A673 (cell line): ENCODE results near the gene KDF1. TPM values are rescaled to one million over a fixed set of nuclear protein-coding genes. Genes with fewer than 3 reads are reported as not detected.

Experiments used
- Bru-seq: library from RNA; stranded (reverse); fragments of 400-500 nt; gene quantifications from one replicate; lab custom pipeline; 2021; lab: Mats Ljungman, UMichigan
- BruChase-seq, 2 experiments: library from RNA; stranded (reverse); fragments of 400-500 nt; gene quantifications; one replicate each; lab custom pipeline; 2021; lab: Mats Ljungman, UMichigan
- BruUV-seq: library from RNA; stranded (reverse); fragments of 400-500 nt; replicated peaks from 2 replicates; lab custom pipeline; 2021; lab: Mats Ljungman, UMichigan
- CTCF ChIA-PET: fragments of 300-600 bp; sonication (Branson Sonifier 250); formaldehyde crosslinking; loops from one replicate; lab custom pipeline; 2022; ENCODE audit warnings: antibody characterized with exemption; lab: Charles Lee
- POLR2A ChIA-PET: fragments of 300-600 bp; sonication (Branson Sonifier 250); formaldehyde crosslinking; loops from one replicate; lab custom pipeline; 2022; ENCODE audit warnings: antibody characterized with exemption; ENCODE audit not compliant: low non-redundant PET; lab: Charles Lee
- DNase-seq: peaks from one replicate; pipeline ENCODE4 v3.0.0-alpha.2; 2015; ENCODE audit warnings: low spot score
- H3K27ac ChIP-seq: fragments of 200-600 bp; sonication (generic); 2 replicates; pipeline ENCODE4 v1.5.1; 2016; ENCODE audit warnings: mixed run types, low read depth, mild to moderate bottlenecking, mixed read lengths, antibody characterized with exemption, low read length; ENCODE audit not compliant: poor library complexity, severe bottlenecking
- H3K27me3 ChIP-seq: fragments of 200-600 bp; sonication (generic); replicated peaks from 2 replicates; pipeline ENCODE4 v1.6.1; 2017; ENCODE audit warnings: mixed run types, low read depth, mild to moderate bottlenecking, mixed read lengths, antibody characterized with exemption, low read length; ENCODE audit not compliant: insufficient read depth, poor library complexity
- H3K36me3 ChIP-seq: fragments of 200-600 bp; sonication (generic); 2 replicates; pipeline ENCODE4 v1.6.1; 2016; ENCODE audit warnings: mixed run types, mild to moderate bottlenecking, mixed read lengths, antibody characterized with exemption, low read length; ENCODE audit not compliant: insufficient read depth, poor library complexity, severe bottlenecking
- H3K4me1 ChIP-seq: fragments of 200-600 bp; sonication (generic); 2 replicates; pipeline ENCODE4 v1.6.1; 2017; ENCODE audit warnings: mixed run types, mild to moderate bottlenecking, mixed read lengths, antibody characterized with exemption, low read length; ENCODE audit not compliant: insufficient read depth, poor library complexity, severe bottlenecking
- H3K4me3 ChIP-seq: fragments of 200-600 bp; sonication (generic); 2 replicates; pipeline ENCODE4 v1.5.1; 2016; ENCODE audit warnings: low read depth, mixed run types, mild to moderate bottlenecking, mixed read lengths, low read length; ENCODE audit not compliant: poor library complexity, severe bottlenecking
- H3K9me3 ChIP-seq: fragments of 200-600 bp; sonication (generic); 2 replicates; pipeline ENCODE4 v1.6.1; 2016; ENCODE audit warnings: mixed run types, low read depth, mild to moderate bottlenecking, mixed read lengths, antibody characterized with exemption, low read length; ENCODE audit not compliant: poor library complexity, severe bottlenecking
- CTCF ChIP-seq: fragments of 300-800, 200-600 bp; sonication (generic); conservative IDR thresholded peaks from 2 replicates; pipeline ENCODE4 v1.5.1; 2017; ENCODE audit warnings: low read depth, mild to moderate bottlenecking, antibody characterized with exemption, low read length, moderate library complexity, mixed read lengths
- EZH2 ChIP-seq: fragments of 200-600 bp; sonication (generic); IDR thresholded peaks from 2 replicates; pipeline ENCODE4 v1.6.1; 2017; ENCODE audit warnings: borderline replicate concordance, low read depth, mild to moderate bottlenecking, mixed read lengths, antibody characterized with exemption, low read length; ENCODE audit not compliant: poor library complexity, severe bottlenecking
- intact Hi-C: fragments of 100-400 bp; cut with micrococcal nuclease; formaldehyde crosslinking; loops from one replicate; pipeline ENCODE4 v1.10.0; 2022; ENCODE audit not compliant: unreplicated experiment
- long read RNA-seq: library from polyadenylated mRNA; stranded (forward); transcript quantifications from one replicate; pipeline ENCODE4 v2.0.0, GENCODE V29; 2022
- total RNA-seq: library from RNA; stranded (reverse); gene quantifications from 2 replicates; pipeline ENCODE4 v1.2.3, GENCODE V29; 2021

Gene KDF1
- not detected in 2 replicates for total RNA-seq
- percentile 7 among the genes with signal in this experiment for Bru-seq, nascent RNA
- BruChase-seq, experiment 1, labeled RNA remaining after a 2-hour chase = not detected
- percentile 7 among the genes with signal in this experiment for BruChase-seq, experiment 2, labeled RNA remaining after a 6-hour chase
- long read RNA-seq = 0 reads

GRCh38 chr1:26959722-26960624 is at the start of gene KDF1:
TSS of gene KDF1 (minus strand) at chr1:26960468. CDS start at chr1:26952380, 8,088 bp downstream.
- ChIA-PET CTCF (no interaction called here), POLR2A (no interaction called here)
- Histone ChIP-seq H3K4me3 (peak within 1 kb of the TSS; percentile 36), H3K27me3 (peaks cover 72% of the 10 kb centered on the region), H3K27ac (no peak within 1 kb of the TSS), H3K9me3 (peaks cover 8% of the 10 kb centered on the region), H3K4me1 (no peaks in the 10 kb centered on the region), H3K36me3 (no peaks in the 10 kb centered on the region)
- peak; percentile 98 for TF ChIP-seq EZH2
- no peak for TF ChIP-seq CTCF
- no TSS peak for BruUV-seq
- DNase-seq = no peak
- intact Hi-C loops = no loop called here

GRCh38 chr1:27009601-27010197 is 49.4 kb upstream of the KDF1 start:
- H3K27ac ChIP-seq = no peak overlapping the region
- CTCF ChIA-PET = no interaction called here
- no TSS peak for BruUV-seq
- TF ChIP-seq CTCF = no peak
- TF ChIP-seq EZH2 = no peak
- no peaks in the 10 kb centered on the region for H3K9me3 ChIP-seq
- intact Hi-C loops = no loop called here
- H3K36me3 ChIP-seq = no peaks in the 10 kb centered on the region
- no peak for DNase-seq
- POLR2A ChIA-PET = no interaction called here
- peaks cover 17% of the 10 kb centered on the region for H3K4me1 ChIP-seq
- H3K27me3 ChIP-seq = no peaks in the 10 kb centered on the region
- no peak overlapping the region for H3K4me3 ChIP-seq

- peaks cover 17% of the 10 kb centered on the region for H3K4me1 ChIP-seq
- no peaks in the 10 kb centered on the region for H3K27me3 ChIP-seq
- H3K27ac ChIP-seq = no peak overlapping the region
- intact Hi-C loops = no loop called here
- no TSS peak for BruUV-seq
- DNase-seq = no peak
- ChIA-PET POLR2A (no interaction called here), CTCF (no interaction called here)
- TF ChIP-seq EZH2 (no peak), CTCF (no peak)
- H3K9me3 ChIP-seq = no peaks in the 10 kb centered on the region
- H3K36me3 ChIP-seq = no peaks in the 10 kb centered on the region
- H3K4me3 ChIP-seq = no peak overlapping the region
Observed at GRCh38 chr1:27007909-27008582, 47.8 kb upstream of the KDF1 start.
